G401.6 (cell line): Measurements from ENCODE around the gene SLIT1.

Experiments
- FAIRE-seq: peaks from 2 replicates; lab custom pipeline; 2012; peaks lifted over from hg19 to GRCh38; lab: Jason Lieb, UNC

SLIT1 gene

GRCh38 chr10:97138846-97139245 is 46.9 kb downstream of the SLIT1 start:
- no peak for FAIRE-seq

- FAIRE-seq = no peak
Observed at GRCh38 chr10:97138174-97138573, 47.6 kb downstream of the SLIT1 start.

DNA sequence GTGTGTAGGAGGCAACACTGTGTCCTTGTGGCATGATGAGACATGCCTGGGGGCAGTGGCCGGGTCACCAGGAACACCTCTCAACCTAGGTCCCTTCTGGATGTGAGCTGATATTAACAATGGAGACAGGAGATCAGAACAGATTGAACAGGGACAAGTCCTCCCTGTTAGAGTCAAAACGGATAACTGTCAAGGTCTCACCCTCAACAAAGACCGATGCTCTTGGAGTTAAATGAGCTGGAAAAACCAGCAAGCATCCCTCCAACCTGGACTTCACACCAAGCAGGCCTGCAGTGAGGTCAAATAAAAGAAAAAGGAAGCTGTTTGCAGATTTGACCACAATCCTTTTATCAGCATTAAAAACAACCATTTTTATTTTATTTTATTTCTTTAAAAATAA is 49.0 kb downstream of the SLIT1 start:
- no peak for FAIRE-seq

- no peak for FAIRE-seq
Observed at GRCh38 chr10:97135464-97135863, 50.3 kb downstream of the SLIT1 start.

DNA sequence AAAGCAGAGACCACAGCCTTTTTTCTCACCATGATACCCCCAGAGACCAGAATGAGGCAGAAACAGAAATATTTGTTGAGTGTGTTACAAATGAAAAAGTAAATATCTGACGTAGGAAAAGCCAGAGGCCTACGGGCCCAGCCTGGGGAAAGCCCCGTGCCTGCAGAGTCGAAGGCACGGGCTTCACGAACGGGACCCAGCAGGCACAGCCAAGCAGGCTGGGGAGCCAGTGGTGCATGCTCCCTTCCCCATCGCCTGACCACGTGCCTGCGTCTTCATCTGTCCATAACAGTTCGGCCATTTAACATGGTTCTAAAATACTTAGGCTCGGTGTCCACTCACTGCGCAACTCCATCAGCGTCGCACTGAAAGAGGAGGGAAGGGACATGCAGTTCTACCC is 50.8 kb downstream of the SLIT1 start:
- no peak for FAIRE-seq

DNA sequence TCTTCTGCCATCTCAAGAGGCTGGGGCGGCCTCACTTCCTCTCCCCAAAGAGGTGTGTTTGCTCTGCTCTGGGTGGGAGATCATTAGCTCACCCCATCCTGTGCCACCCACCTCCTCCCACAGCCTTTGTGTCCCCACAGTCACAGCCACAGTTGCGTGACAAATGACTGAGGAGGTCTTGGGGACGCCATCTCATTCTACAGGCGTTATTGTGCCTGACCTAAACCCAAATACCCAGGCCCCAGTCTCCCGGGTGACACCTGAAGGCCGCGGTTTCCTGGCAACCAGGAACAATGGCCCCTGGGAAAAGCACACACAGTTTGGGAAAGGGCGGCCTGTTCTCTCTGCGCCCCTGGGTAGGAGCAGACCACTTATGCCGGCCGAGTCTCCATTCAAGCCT is 51.6 kb downstream of the SLIT1 start:
- FAIRE-seq = no peak

DNA sequence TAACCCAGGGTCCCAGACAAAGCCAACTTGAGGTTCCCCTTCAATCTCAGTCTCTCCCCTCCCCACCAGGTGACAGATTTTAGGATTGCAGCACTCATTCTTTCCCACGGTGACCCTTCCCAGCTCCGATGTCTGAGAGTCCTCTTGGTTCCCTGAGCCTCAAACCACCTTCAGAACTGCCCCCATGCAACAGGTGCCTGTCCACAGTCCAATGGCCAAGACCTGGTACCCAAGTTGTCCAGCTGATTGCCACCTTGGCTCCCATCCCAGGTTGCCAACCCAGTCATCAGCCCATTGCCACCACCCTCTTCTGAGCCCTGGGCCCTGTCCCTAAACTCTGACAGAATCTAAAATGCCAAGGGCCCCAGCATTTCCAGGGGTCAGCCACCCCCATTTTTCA is 53.5 kb downstream of the SLIT1 start:
- no peak for FAIRE-seq

DNA sequence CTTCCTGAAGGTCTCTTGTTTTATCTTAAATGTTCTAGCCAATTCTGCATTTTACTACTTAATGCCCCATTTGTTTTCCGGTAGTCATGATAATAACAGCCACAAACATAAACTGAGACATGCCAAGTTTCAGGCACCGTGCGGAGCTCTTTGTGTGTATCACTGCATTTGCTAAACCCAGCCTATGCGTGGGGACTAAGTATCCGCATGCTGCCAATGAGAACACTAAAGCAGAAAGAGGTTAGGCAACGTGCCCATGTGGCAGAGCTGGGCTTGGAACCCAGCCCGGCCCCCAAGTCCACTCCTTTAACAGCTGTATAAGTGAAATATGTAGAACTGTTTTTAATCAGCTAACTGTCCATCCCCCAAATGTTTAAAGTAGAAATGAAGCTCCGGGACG is 54.1 kb downstream of the SLIT1 start:
- no peak for FAIRE-seq

GRCh38 chr10:97131181-97131628 is 54.6 kb downstream of the SLIT1 start:
- no peak for FAIRE-seq

DNA sequence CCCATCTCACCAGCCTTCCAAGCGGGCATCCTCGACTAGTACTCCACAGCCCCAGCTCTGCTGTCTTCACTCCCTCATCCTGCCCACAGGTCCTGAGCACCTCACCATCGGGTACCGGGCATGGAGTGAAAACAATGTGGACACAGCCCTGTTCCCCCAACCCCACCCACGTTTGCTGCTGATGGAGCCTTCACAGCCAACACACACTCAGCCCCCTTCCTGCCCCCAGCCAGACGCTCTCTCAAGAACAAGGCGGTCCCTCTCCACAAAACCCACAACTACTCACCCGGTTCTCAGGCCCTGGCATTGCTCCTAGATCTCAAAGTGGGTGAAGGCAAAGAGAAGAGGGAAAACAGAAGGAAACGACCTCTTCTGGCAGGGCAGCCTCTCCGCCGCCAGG is 56.1 kb downstream of the SLIT1 start:
- no peak for FAIRE-seq

- no peak for FAIRE-seq
Observed at GRCh38 chr10:97128516-97129154, 57.1 kb downstream of the SLIT1 start.

DNA sequence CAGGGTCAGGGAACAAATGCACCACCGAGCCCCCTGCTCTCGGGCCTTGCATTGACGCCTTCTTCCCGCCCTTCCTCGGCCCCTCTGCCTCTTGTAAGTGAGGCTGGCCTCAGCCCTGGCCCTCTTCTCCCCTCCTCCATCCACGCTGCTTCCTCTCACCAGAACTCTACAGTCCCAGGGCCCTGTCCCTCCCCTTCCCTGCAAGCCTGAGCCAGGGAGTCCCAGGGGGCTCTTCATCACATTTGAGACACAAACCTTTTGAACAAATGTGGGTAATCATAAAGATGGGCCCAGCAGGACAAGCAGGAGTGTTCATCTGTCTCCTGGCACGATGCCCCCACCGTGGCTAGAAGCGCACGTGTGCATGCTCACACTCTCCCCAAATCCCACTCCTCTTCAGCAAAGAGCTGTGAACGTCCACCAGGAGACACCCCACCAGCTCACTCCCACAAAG is 57.7 kb downstream of the SLIT1 start:
- no peak for FAIRE-seq

DNA sequence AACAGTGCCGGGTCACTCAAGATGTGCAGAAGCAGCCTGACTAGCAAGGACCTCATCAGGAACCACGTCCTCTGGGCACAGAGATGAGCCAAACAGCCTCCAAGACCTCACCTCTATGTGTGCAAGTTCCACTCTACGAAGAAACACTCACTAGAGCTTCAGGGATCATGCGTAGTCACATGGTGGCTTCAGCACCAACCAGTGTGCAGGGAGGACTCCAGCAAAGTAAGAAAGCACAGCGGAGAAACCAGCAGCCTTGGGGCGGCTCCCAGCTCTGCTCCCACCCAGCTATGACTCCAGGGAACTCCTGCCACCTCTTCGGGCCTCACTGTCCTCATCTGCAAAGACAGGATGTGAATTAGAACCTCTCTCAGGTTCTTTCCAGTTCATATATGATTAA is 58.2 kb downstream of the SLIT1 start:
- no peak for FAIRE-seq

- FAIRE-seq = no peak
Observed at GRCh38 chr10:97124211-97124610, 61.5 kb downstream of the SLIT1 start.

- FAIRE-seq = no peak
Observed at GRCh38 chr10:97123765-97124164, 62.0 kb downstream of the SLIT1 start.

- no peak for FAIRE-seq
Observed at GRCh38 chr10:97121041-97121440, 64.7 kb downstream of the SLIT1 start.

DNA sequence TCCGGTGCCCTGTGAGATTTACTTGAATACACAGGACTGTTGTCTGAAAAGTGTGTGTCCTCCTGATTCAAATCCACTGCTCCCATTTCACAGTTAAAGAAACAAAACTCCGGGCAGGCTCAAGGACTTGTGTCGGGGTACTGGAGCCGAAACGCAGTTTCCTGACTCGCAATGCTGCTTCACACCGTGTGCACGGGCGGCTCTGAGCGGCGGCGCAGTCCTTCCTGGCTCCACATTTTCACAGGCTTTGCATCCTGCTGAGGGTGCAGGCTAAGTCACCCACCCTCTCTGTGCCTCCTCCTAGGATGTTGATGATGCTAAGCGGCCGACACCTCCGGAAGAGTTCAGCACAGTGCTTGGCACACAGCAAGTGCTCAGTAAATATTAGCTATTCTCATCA is 65.4 kb downstream of the SLIT1 start:
- no peak for FAIRE-seq

DNA sequence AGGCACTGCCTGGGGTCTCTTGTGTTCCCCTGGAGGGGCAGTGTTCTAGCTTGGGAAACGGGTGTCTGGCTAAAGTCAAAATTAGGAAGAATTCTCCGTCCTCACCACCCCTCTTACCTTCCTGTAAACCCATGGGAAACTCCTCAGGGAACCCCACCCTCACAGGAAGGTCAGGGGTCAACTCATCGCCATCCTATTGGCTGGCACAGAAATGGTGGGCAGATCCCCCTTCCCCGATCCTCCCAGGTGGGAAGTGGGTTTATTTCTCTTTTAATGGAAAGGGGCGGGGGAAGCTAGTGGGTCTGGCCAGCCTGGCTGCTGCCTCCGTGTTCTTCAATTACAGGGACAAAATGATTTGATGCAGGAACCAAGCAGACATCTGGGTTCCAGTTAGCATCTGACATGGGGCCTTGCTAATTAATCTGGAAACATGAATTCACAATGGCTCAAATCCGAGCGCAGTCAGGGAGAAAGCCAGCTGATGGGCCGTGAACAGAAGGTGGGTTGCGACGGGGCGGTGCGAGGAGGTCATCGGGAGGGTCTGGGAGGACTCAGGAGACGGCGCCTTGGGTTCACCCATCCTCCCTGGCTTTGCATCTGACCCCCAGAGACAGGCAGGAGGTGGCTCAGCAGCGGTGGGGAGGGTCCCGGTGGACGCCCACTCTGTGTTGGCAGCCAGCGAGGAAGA is 66.6 kb downstream of the SLIT1 start:
- no peak for FAIRE-seq

DNA sequence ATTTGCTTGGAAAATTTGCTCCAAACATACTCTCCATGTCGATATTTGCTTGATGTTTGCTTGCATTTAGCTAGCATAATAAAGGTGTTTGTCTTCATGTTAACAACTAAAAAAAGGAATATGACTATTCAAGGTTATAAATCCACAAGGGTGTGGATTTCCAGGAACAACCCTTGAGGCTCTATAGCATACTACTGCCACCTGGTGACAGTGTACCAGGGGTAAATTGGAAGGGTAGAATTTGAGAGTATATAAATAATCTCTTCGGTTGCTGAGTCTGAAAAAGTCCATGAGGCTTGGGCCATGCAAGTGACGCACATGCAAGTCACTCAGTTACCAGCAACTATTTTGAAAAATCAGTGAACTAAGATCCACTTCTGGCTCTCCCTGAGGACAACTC is 68.4 kb downstream of the SLIT1 start:
- FAIRE-seq = peak; percentile 41

DNA sequence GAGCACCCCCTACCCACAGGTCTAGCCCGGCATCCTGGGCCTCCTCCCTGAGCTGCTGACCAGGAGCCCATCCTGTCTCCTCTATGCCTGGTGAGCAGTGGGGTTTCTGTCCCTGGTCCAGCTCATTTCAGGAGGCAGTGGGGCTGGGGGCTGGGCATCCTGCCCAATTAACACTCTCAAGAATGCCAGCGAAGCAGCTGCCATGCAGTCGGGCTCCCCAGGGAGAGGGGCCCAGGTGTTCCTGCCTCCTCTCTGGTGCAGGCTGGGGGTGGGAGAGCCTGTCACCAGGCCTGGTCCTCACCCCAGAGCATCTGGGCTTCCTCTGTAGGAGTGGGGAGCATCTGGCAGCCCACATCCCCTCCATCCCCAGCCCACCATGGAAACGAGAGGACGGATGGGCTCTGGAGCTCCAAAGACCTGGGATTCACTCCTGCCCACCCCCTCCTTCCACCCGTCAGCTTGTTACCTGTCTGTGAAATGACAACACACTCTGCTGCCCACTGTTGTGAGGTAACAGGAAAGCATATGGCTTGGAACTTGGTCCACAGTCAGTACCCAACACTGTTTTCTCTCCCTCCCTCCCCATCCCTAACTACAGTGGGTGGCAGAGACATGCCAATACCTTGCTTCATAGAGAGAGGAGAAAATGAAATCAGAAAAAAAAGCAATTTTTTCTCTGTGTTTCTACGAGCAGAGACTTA is 69.1 kb downstream of the SLIT1 start:
- no peak for FAIRE-seq

- no peak for FAIRE-seq
Observed at GRCh38 chr10:97115846-97116245, 69.9 kb downstream of the SLIT1 start.

DNA sequence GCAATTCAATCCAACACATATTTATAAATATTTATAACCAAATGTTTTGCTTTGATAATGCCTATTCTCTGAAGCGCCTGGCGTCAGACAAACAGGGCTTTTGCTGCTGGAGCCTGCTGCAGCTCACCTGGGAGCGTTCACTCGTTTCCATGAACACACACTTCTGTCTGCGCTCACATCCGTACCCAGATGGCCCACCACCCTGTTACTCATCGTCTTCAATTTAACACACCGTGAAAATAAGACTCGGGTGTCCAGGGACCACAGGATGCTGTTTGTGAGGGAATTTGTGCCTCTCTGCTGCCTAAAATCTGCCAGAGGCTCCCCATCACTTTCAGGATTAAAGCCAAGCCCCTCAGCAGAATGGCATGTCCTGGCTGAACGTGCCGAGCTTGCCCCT is 74.1 kb downstream of the SLIT1 start:
- FAIRE-seq = no peak

GRCh38 chr10:97109547-97109946 is 76.2 kb downstream of the SLIT1 start:
- FAIRE-seq = no peak

DNA sequence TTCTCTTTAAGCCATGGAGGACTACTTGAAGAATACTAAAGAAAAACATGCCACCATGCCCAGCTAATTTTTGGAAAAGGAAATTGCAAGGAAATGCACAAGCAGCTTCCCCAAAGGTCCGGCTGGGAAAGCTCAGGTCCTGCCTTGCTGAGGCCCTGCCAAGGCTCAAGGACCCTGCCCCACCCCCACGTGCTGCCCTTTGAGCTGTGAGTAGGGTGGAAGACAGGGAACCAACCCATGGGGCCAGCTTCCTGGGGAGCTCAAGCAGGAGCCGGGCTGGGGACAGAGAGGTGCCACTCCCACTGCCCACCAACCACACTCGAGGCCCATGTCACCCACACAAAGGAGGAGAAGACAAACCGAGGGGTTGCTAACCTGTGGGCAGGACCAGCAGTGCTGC is 78.2 kb downstream of the SLIT1 start:
- no peak for FAIRE-seq
